Parathyroid adenoma (tissue), 2 donors: ENCODE data around the gene RMDN3.

Source experiments
- H2AFZ ChIP-seq: fragments of 300-600 bp; sonication (generic); one replicate; pipeline ENCODE4 v1.7.0; 2017; ENCODE audit warnings: antibody characterized with exemption, mild to moderate bottlenecking
- H3K27ac ChIP-seq: fragments of 300-600 bp; sonication (generic); one replicate; pipeline ENCODE4 v1.7.0; 2017
- H3K27me3 ChIP-seq: fragments of 300-600 bp; sonication (generic); one replicate; pipeline ENCODE4 v1.7.0; 2017; ENCODE audit warnings: low read length; ENCODE audit not compliant: control insufficient read depth, insufficient read depth
- H3K36me3 ChIP-seq: fragments of 300-600 bp; sonication (generic); one replicate; pipeline ENCODE4 v1.7.0; 2017; ENCODE audit warnings: low read length; ENCODE audit not compliant: control insufficient read depth, insufficient read depth
- H3K4me1 ChIP-seq: fragments of 300-600 bp; sonication (generic); one replicate; pipeline ENCODE4 v1.7.0; 2017; ENCODE audit warnings: control low read depth
- H3K4me2 ChIP-seq: fragments of 300-600 bp; sonication (generic); one replicate; pipeline ENCODE4 v1.7.0; 2017; ENCODE audit warnings: low read length
- H3K4me3 ChIP-seq: fragments of 300-600 bp; sonication (generic); one replicate; pipeline ENCODE4 v1.7.0; 2017; ENCODE audit warnings: low read depth, low read length
- H3K79me2 ChIP-seq: fragments of 300-600 bp; sonication (generic); one replicate; pipeline ENCODE4 v1.7.0; 2017; ENCODE audit warnings: control low read depth
- H3K9ac ChIP-seq: fragments of 300-600 bp; sonication (generic); one replicate; pipeline ENCODE4 v1.7.0; 2017; ENCODE audit warnings: mild to moderate bottlenecking
- H3K9me3 ChIP-seq: fragments of 300-600 bp; sonication (generic); one replicate; pipeline ENCODE4 v1.7.0; 2017; ENCODE audit warnings: low read length; ENCODE audit not compliant: control insufficient read depth
- TF ChIP-seq, protein P1 (sequence below): fragments of 300-600 bp; sonication (generic); IDR thresholded peaks from one replicate; pipeline ENCODE4 v1.7.0; 2017; ENCODE audit warnings: antibody characterized with exemption, mild to moderate bottlenecking
- donor health status: primary hyperparathyroidism.

RMDN3 gene

DNA sequence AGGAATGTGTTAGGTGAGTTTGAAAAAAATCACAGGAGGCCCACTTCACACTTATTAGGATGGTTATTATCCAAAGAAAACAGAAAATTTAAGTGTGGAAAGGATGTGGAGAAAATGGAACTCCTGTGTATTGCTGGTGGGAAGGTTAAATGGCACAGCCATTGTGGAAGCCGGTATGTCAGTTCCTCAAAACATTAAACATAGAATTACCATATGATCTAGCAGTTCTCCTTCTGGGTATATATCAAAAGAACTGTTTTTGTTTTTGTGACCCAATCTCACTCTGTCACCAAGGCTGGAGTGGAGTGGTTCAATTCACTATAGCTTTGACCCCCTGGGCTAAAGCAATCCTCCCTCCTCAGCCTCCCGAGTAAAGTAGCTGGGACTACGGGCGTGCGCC lies 41.5 kb upstream of the RMDN3 start:
- H3K79me2 ChIP-seq: peaks cover 39% of the 10 kb centered on the region
- no peak overlapping the region for H2AFZ ChIP-seq
- TF ChIP-seq, protein P1, sequence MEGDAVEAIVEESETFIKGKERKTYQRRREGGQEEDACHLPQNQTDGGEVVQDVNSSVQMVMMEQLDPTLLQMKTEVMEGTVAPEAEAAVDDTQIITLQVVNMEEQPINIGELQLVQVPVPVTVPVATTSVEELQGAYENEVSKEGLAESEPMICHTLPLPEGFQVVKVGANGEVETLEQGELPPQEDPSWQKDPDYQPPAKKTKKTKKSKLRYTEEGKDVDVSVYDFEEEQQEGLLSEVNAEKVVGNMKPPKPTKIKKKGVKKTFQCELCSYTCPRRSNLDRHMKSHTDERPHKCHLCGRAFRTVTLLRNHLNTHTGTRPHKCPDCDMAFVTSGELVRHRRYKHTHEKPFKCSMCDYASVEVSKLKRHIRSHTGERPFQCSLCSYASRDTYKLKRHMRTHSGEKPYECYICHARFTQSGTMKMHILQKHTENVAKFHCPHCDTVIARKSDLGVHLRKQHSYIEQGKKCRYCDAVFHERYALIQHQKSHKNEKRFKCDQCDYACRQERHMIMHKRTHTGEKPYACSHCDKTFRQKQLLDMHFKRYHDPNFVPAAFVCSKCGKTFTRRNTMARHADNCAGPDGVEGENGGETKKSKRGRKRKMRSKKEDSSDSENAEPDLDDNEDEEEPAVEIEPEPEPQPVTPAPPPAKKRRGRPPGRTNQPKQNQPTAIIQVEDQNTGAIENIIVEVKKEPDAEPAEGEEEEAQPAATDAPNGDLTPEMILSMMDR: no peak
- no peaks in the 10 kb centered on the region for H3K36me3 ChIP-seq
- no peaks in the 10 kb centered on the region for H3K27me3 ChIP-seq
- no peak overlapping the region for H3K27ac ChIP-seq
- H3K4me3 ChIP-seq: no peak overlapping the region
- H3K4me2 ChIP-seq: no peak overlapping the region
- H3K9me3 ChIP-seq: no peaks in the 10 kb centered on the region
- peaks cover 3% of the 10 kb centered on the region for H3K4me1 ChIP-seq
- no peak overlapping the region for H3K9ac ChIP-seq

DNA sequence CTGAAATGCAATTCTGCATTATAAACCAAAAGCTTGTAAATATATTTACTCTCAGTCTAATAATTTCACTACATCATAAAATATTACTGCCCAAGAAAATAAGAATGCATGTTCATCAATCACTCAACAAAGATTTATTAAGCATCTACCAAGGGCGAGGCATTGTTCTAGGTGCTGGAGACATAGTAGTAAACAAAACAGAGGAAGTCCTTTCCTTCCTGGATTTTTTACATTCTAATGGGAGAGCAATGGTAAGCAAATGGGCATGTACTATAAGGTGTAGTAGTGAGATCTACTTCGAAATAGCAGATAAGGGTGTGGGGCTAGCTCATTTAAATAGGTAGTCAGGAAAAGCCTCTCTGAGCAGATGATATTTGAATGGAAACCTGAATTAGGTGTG lies 41.0 kb upstream of the RMDN3 start:
- H3K27ac ChIP-seq: no peak overlapping the region
- H3K79me2 ChIP-seq: peaks cover 39% of the 10 kb centered on the region
- no peak overlapping the region for H3K4me3 ChIP-seq
- no peaks in the 10 kb centered on the region for H3K36me3 ChIP-seq
- peaks cover 3% of the 10 kb centered on the region for H3K4me1 ChIP-seq
- no peaks in the 10 kb centered on the region for H3K27me3 ChIP-seq
- H3K4me2 ChIP-seq: no peak overlapping the region
- H3K9ac ChIP-seq: no peak overlapping the region
- H2AFZ ChIP-seq: no peak overlapping the region
- no peaks in the 10 kb centered on the region for H3K9me3 ChIP-seq
- TF ChIP-seq, protein P1: no peak

DNA sequence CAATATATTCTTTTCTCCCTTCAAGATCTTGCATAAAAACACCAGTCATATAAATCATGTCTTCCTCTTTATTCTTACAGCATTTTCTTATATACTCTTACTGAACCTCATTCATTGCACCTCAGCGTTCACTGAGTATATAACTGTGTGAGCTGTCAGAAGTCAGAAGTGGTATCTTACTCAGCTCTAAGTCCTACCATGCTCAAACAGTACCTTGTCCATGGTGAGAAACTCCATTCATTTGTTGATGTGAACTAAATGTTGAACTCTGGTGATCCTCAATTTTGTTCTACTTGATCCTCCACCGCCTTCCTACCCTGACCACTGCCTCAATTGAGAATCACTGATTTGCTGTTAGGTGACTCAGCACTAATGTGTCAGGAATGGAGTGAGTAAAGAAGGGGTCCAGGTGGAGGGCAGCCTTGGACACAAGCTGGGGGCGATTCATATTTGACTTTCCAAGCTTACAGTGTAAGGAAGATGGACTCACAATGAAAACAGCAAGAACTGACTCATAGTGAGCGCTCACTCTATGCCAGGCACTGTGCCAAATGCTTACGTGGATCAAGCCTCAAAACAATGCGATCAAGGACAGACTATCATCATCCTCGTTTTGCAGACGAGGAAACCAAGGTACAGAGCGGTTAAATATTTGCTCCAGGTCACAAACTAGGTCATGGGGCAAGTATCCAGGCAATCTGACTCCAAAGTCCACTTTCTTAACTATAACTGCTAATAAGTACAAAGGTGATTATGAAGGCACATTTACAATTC lies 38.3 kb upstream of the RMDN3 start:
- no peak overlapping the region for H3K27ac ChIP-seq
- TF ChIP-seq, protein P1: no peak
- H3K27me3 ChIP-seq: no peaks in the 10 kb centered on the region
- H3K4me2 ChIP-seq: no peak overlapping the region
- H3K9me3 ChIP-seq: no peaks in the 10 kb centered on the region
- H3K36me3 ChIP-seq: no peaks in the 10 kb centered on the region
- no peak overlapping the region for H2AFZ ChIP-seq
- no peak overlapping the region for H3K4me3 ChIP-seq
- H3K4me1 ChIP-seq: peaks cover 3% of the 10 kb centered on the region
- H3K9ac ChIP-seq: no peak overlapping the region
- H3K79me2 ChIP-seq: peaks cover 29% of the 10 kb centered on the region

DNA sequence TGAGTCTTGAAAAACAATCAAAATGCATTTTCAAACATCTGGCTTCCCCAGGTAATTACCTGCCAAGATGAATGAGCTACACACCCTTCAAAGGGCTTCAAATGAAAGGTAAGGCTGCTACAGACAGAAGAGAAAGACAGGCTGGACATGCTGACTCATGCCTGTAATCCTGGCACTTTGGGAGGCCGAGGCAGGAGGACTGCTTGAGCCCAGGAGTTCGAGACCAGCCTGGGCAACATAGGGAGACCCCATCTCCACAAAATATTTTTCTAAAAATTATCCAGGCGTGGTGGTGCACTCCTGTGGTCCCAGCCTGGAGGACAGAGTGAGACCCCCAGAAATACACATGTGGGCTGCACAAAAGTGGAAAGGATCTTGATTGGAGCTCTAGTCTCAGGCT lies 37.3 kb upstream of the RMDN3 start:
- Histone ChIP-seq H3K79me2 (peaks cover 23% of the 10 kb centered on the region), H3K4me1 (peaks cover 7% of the 10 kb centered on the region), H3K36me3 (no peaks in the 10 kb centered on the region), H3K4me2 (no peak overlapping the region), H3K27ac (no peak overlapping the region), H2AFZ (no peak overlapping the region), H3K4me3 (no peak overlapping the region), H3K9ac (no peak overlapping the region), H3K9me3 (no peaks in the 10 kb centered on the region), H3K27me3 (no peaks in the 10 kb centered on the region)
- TF ChIP-seq, protein P1: no peak

DNA sequence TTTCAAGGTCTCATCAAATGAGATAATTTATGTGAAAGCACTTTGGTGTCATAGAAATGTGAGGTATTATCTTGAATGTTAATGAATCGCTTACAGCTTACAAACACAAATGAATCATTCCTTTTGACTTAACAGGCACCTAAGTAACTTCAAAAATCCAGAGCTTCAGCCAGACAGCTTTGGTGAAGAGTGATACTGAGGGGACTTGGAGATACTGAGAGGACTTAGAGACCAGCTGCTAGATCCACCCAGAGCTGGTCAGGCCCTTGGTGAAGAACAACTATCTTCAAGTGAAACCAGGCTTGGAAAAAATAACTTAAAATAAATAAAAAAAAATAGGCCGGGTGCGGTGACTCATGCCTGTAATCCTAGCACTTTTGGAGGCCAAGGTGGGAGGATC lies 35.7 kb upstream of the RMDN3 start:
- Histone ChIP-seq H3K9ac (no peak overlapping the region), H3K79me2 (peaks cover 16% of the 10 kb centered on the region), H2AFZ (no peak overlapping the region), H3K36me3 (no peaks in the 10 kb centered on the region), H3K4me3 (no peak overlapping the region), H3K9me3 (no peaks in the 10 kb centered on the region), H3K27ac (no peak overlapping the region), H3K27me3 (no peaks in the 10 kb centered on the region), H3K4me1 (peaks cover 19% of the 10 kb centered on the region), H3K4me2 (no peak overlapping the region)
- TF ChIP-seq, protein P1: no peak
